K562 (cell line): ENCODE results near the gene GLRA3. TPM values are rescaled to one million over a fixed set of nuclear protein-coding genes. Genes with fewer than 3 reads are reported as not detected.

Source experiments
- BACH1 ChIP-seq: fragments of 200-800 bp; sonication (Bioruptor generic); IDR thresholded peaks from 2 replicates; pipeline ENCODE4 v1.6.1; 2016; ENCODE audit warnings: missing genetic modification characterization, missing compliant biosample characterization
- BRD9 ChIP-seq: fragments of 450-650 bp; IDR thresholded peaks from 2 replicates; pipeline ENCODE4 v1.6.1; 2018; ENCODE audit warnings: low read depth; ENCODE audit not compliant: partially characterized antibody
- CBFB ChIP-seq: sonication (generic); formaldehyde crosslinking; IDR thresholded peaks from 2 replicates; pipeline ENCODE4 v1.4.0; 2020; ENCODE audit warnings: mild to moderate bottlenecking, missing genetic modification reagents
- CBX3 ChIP-seq, 2 experiments: IDR thresholded peaks; 1 replicate in 1 of 2; 2 replicates in 1 of 2; pipeline ENCODE4 v1.6.1; 2012; ENCODE audit warnings: inconsistent platforms in 2 of 2, low read length in 2 of 2, borderline replicate concordance in 1 of 2, control low read depth in 1 of 2
- CREB1 ChIP-seq, 2 experiments: sonication (generic) in 1 of 2; formaldehyde crosslinking in 1 of 2; IDR thresholded peaks; 2 replicates each; pipeline versions ENCODE4 v1.6.1 to v1.8.0; 2012 to 2022; ENCODE audit warnings: inconsistent platforms in 1 of 2, mild to moderate bottlenecking in 1 of 2, missing genetic modification reagents in 1 of 2, moderate library complexity in 1 of 2
- ELF4 ChIP-seq: fragments of 450-650 bp; formaldehyde crosslinking; IDR thresholded peaks from 2 replicates; pipeline ENCODE4 v1.4.0; 2022; ENCODE audit warnings: missing genetic modification characterization
- EWSR1 ChIP-seq: fragments of 450-650 bp; IDR thresholded peaks from 2 replicates; pipeline ENCODE4 v1.6.1; 2018; ENCODE audit warnings: borderline replicate concordance, mild to moderate bottlenecking, low read depth, moderate library complexity; ENCODE audit not compliant: partially characterized antibody
- IFI16 ChIP-seq: fragments of 250-450 bp; sonication (Bioruptor Pico); IDR thresholded peaks from 2 replicates; pipeline ENCODE4 v2.1.2; 2022; ENCODE audit warnings: mild to moderate bottlenecking, inconsistent platforms
- MAZ ChIP-seq, 2 experiments: fragments of 450-650 bp in 1 of 2; sonication (generic) in 1 of 2; formaldehyde crosslinking; IDR thresholded peaks in 1 of 2; conservative IDR thresholded peaks in 1 of 2; 2 replicates each; pipeline versions ENCODE4 v1.4.0 to v1.5.0; 2020; ENCODE audit warnings: mild to moderate bottlenecking in 1 of 2, missing genetic modification reagents in 1 of 2
- NCOA2 ChIP-seq, 2 experiments: fragments of 450-650 bp; IDR thresholded peaks; 2 replicates each; pipeline ENCODE4 v1.6.1; 2018; ENCODE audit warnings: mild to moderate bottlenecking in 2 of 2, moderate library complexity in 1 of 2; ENCODE audit not compliant: partially characterized antibody in 2 of 2
- NFIC ChIP-seq: fragments of 450-650 bp; IDR thresholded peaks from 2 replicates; pipeline ENCODE4 v1.6.1; 2017; ENCODE audit warnings: mild to moderate bottlenecking, inconsistent platforms
- PTRF ChIP-seq: fragments of 450-650 bp; IDR thresholded peaks from 2 replicates; pipeline ENCODE4 v1.6.1; 2016; ENCODE audit warnings: mild to moderate bottlenecking, missing genetic modification characterization, missing compliant biosample characterization
- RBBP5 ChIP-seq: fragments of 200-600 bp; sonication (generic); IDR thresholded peaks from 2 replicates; pipeline ENCODE4 v1.6.1; 2012; ENCODE audit warnings: borderline replicate concordance, mild to moderate bottlenecking, low read length, control low read depth, inconsistent platforms; ENCODE audit not compliant: insufficient read depth, poor library complexity, severe bottlenecking
- SMARCC2 ChIP-seq: fragments of 450-650 bp; IDR thresholded peaks from 2 replicates; pipeline ENCODE4 v1.6.1; 2017; ENCODE audit warnings: antibody characterized with exemption, moderate library complexity, mild to moderate bottlenecking, low read depth
- SMC3 ChIP-seq: conservative IDR thresholded peaks from 2 replicates; pipeline ENCODE4 v1.6.1; 2011; ENCODE audit warnings: low read depth, low read length, improper control_type of control experiment; ENCODE audit not compliant: insufficient read depth
- SRSF3 ChIP-seq: fragments of 200-400 bp; formaldehyde crosslinking; IDR thresholded peaks from 2 replicates; pipeline ENCODE4 v1.6.1; 2016; ENCODE audit warnings: mild to moderate bottlenecking, low read length, moderate library complexity; ENCODE audit not compliant: insufficient read depth
- TAF1 ChIP-seq: IDR thresholded peaks from 2 replicates; pipeline ENCODE4 v1.6.1; 2011; ENCODE audit warnings: mild to moderate bottlenecking, low read length, moderate library complexity; ENCODE audit not compliant: insufficient read depth, control insufficient read depth, severe bottlenecking; ENCODE audit errors: extremely low read depth
- TCF3 ChIP-seq: sonication (generic); formaldehyde crosslinking; IDR thresholded peaks from 2 replicates; pipeline ENCODE4 v1.4.0; 2020; ENCODE audit warnings: mild to moderate bottlenecking, missing genetic modification reagents
- TGIF2 ChIP-seq: sonication (generic); formaldehyde crosslinking; IDR thresholded peaks from 2 replicates; pipeline ENCODE4 v1.8.1; 2022; ENCODE audit warnings: mild to moderate bottlenecking, missing genetic modification reagents, moderate library complexity
- ZFP1 ChIP-seq: fragments of 450-650 bp; formaldehyde crosslinking; IDR thresholded peaks from 2 replicates; pipeline ENCODE4 v1.4.0; 2020; ENCODE audit warnings: mild to moderate bottlenecking, mixed read lengths
- ZNF589 ChIP-seq: fragments of 200-800 bp; sonication (Bioruptor generic); IDR thresholded peaks from 2 replicates; pipeline ENCODE4 v1.6.1; 2016; ENCODE audit warnings: low read depth, missing genetic modification characterization, missing compliant biosample characterization
- ZNF766 ChIP-seq: fragments of 200-800 bp; sonication (Bioruptor generic); conservative IDR thresholded peaks from 2 replicates; pipeline ENCODE4 v1.6.1; 2016; ENCODE audit warnings: missing genetic modification characterization, missing compliant biosample characterization
- polyA plus RNA-seq, 8 experiments: library from polyadenylated mRNA; depleted of rRNA in 4 of 8; stranded (reverse) in 5 of 8; unstranded in 3 of 8; fragments of >200 nt; fragmentation: Nextera tagmentation in 2 of 8; fragmentation: Illumina TruSeq in 1 of 8; extraction: Ambion mirVana in 2 of 8; extraction: Trizol in 1 of 8; gene quantifications; 2 replicates each; pipeline versions ENCODE4 v1.2.1 to v1.2.3, GENCODE V29; 2011 to 2014; ENCODE audit warnings: inconsistent platforms in 1 of 8, missing spikeins in 1 of 8
- total RNA-seq, 7 experiments: library from RNA; depleted of rRNA in 6 of 7; stranded (reverse); fragments of >200 nt in 6 of 7; fragmentation: Illumina TruSeq in 2 of 7; extraction: Trizol in 2 of 7; gene quantifications; 2 replicates each; pipeline versions ENCODE4 v1.2.1 to v1.2.3, GENCODE V29; 2011 to 2021; ENCODE audit warnings: low replicate concordance in 1 of 7
- TF ChIP-seq, protein P1 (sequence below): fragments of 250-450 bp; sonication (Bioruptor Pico); IDR thresholded peaks from 2 replicates; pipeline ENCODE4 v1.4.0; 2020

The GLRA3 gene
- total and polyA plus RNA-seq, 9 of the 15 experiments (the other 6 are each of a cell fraction or from before 2014, with no cell fraction given) = 0.06 to 0.14 (median 0.08) TPM; not detected in 2

DNA sequence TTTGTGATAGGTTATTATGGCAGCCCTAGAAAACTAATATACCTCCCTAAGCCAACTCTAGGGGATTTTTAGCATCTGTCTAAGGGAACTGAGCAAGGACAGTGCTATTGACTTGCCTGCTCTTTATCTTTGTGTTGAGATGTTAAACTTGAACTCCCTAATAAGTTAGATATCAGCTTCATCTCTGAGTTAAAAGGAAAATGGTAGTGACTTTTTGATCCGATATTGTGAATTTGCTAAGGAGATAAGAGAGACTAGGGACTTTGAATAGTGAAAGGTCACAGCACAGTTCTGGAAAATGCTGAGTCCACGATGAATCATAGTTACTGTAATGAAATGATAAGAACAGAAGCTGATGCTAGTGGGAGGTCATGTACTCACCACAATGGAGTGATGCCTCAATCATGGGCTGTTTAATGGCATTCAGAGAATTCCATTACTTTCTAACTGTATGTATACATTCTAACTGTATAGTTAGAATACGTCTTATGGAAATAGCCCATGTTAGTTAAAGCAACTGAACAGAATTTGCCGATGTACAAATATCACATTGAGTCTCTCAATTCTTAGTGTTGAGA, 147.2 kb downstream of the GLRA3 start (continued):
- TF ChIP-seq, protein P1, sequence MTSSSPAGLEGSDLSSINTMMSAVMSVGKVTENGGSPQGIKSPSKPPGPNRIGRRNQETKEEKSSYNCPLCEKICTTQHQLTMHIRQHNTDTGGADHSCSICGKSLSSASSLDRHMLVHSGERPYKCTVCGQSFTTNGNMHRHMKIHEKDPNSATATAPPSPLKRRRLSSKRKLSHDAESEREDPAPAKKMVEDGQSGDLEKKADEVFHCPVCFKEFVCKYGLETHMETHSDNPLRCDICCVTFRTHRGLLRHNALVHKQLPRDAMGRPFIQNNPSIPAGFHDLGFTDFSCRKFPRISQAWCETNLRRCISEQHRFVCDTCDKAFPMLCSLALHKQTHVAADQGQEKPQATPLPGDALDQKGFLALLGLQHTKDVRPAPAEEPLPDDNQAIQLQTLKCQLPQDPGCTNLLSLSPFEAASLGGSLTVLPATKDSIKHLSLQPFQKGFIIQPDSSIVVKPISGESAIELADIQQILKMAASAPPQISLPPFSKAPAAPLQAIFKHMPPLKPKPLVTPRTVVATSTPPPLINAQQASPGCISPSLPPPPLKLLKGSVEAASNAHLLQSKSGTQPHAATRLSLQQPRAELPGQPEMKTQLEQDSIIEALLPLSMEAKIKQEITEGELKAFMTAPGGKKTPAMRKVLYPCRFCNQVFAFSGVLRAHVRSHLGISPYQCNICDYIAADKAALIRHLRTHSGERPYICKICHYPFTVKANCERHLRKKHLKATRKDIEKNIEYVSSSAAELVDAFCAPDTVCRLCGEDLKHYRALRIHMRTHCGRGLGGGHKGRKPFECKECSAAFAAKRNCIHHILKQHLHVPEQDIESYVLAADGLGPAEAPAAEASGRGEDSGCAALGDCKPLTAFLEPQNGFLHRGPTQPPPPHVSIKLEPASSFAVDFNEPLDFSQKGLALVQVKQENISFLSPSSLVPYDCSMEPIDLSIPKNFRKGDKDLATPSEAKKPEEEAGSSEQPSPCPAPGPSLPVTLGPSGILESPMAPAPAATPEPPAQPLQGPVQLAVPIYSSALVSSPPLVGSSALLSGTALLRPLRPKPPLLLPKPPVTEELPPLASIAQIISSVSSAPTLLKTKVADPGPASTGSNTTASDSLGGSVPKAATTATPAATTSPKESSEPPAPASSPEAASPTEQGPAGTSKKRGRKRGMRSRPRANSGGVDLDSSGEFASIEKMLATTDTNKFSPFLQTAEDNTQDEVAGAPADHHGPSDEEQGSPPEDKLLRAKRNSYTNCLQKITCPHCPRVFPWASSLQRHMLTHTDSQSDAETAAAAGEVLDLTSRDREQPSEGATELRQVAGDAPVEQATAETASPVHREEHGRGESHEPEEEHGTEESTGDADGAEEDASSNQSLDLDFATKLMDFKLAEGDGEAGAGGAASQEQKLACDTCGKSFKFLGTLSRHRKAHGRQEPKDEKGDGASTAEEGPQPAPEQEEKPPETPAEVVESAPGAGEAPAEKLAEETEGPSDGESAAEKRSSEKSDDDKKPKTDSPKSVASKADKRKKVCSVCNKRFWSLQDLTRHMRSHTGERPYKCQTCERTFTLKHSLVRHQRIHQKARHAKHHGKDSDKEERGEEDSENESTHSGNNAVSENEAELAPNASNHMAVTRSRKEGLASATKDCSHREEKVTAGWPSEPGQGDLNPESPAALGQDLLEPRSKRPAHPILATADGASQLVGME = no peak
- TF ChIP-seq IFI16 (CRISPR knock-in tag) = no peak
- TF ChIP-seq BACH1 (tag) = peak; percentile 88
- no peak for TF ChIP-seq TGIF2 (CRISPR knock-in tag)
- peak; percentile 74; the same call in 1 of the 2 replicates for TF ChIP-seq ZNF589 (CRISPR knock-in tag)
- peak; percentile 27 for TF ChIP-seq RBBP5
- TF ChIP-seq ZFP1 = no peak
- TF ChIP-seq CREB1 (IDR thresholded peaks at IDR 0.05) = peak; percentile 77; the same call in 1 of the 2 replicates
- TF ChIP-seq CREB1 (CRISPR knock-in tag; IDR thresholded peaks at IDR 0.05) = no peak
- peak; percentile 86 to 92 for TF ChIP-seq NCOA2 (IDR thresholded peaks at IDR 0.05; ENCODE audit: partially characterized antibody in 2 of 2)
- TF ChIP-seq PTRF (tag) = no peak
- peak; percentile 95 for TF ChIP-seq TCF3 (CRISPR knock-in tag)
- TF ChIP-seq SMARCC2 = peak; percentile 100
- 0 out of 2 replicates have a peak, but pooled peaks have one; percentile 19 for TF ChIP-seq CBFB (CRISPR knock-in tag)
- peak; percentile 87 for TF ChIP-seq ZNF766 (CRISPR knock-in tag)
- peak in 1 of 2 experiments; percentile 52; a peak in 1 of 4 replicates for TF ChIP-seq MAZ (CRISPR knock-in tag; conservative IDR thresholded peaks at IDR 0.05 in 1 of 2, IDR thresholded peaks at IDR 0.05 in 1 of 2)
- TF ChIP-seq TAF1 = peak; percentile 21
- TF ChIP-seq NFIC = peak; percentile 89
- no peak for TF ChIP-seq SMC3
- TF ChIP-seq BRD9 = peak; percentile 87
- peak; percentile 90 for TF ChIP-seq EWSR1
- TF ChIP-seq CBX3 (IDR thresholded peaks at IDR 0.05; ENCODE audit: borderline replicate concordance in 1 of 2, low read length in 2 of 2) = peak in 1 of 2 experiments; percentile 92; a peak in 2 of 3 replicates
- TF ChIP-seq SRSF3 = no peak
- peak; percentile 32; the same call in 1 of the 2 replicates for TF ChIP-seq ELF4
